BLaER1 (cell line): ENCODE measurements around the gene EIF2S2.
A peak's percentile ranks its signal among the peaks of the same experiment; 100 is the strongest.

ENCODE experiments used
- H3K27ac ChIP-seq: shearing (Covaris generic); formaldehyde crosslinking; 2 replicates; pipeline ENCODE4 v1.8.1; 2022
- H3K27me3 ChIP-seq: shearing (Covaris generic); formaldehyde crosslinking; 2 replicates; pipeline ENCODE4 v1.8.1; 2022
- H3K36me3 ChIP-seq: shearing (Covaris generic); formaldehyde crosslinking; 2 replicates; pipeline ENCODE4 v1.8.1; 2022
- H3K4me1 ChIP-seq: shearing (Covaris generic); formaldehyde crosslinking; 2 replicates; pipeline ENCODE4 v1.8.1; 2022
- H3K4me2 ChIP-seq: shearing (Covaris generic); formaldehyde crosslinking; 2 replicates; pipeline ENCODE4 v1.8.1; 2022
- H3K4me3 ChIP-seq: shearing (Covaris generic); formaldehyde crosslinking; 2 replicates; pipeline ENCODE4 v1.8.1; 2022
- H3K9ac ChIP-seq: shearing (Covaris generic); formaldehyde crosslinking; 2 replicates; pipeline ENCODE4 v1.8.1; 2022
- H3K9me3 ChIP-seq: shearing (Covaris generic); formaldehyde crosslinking; 2 replicates; pipeline ENCODE4 v1.8.1; 2022
- H4K20me1 ChIP-seq: shearing (Covaris generic); formaldehyde crosslinking; 2 replicates; pipeline ENCODE4 v1.8.1; 2022
- Cebpa-rat ChIP-seq: shearing (Covaris generic); IDR thresholded peaks from 2 replicates; pipeline ENCODE4 v1.8.1; 2022

Gene EIF2S2

GRCh38 chr20:34072778-34073177 lies 39.3 kb downstream of the EIF2S2 start:
- Histone ChIP-seq H3K36me3 (peaks cover 75% of the 10 kb centered on the region), H3K4me3 (no peak overlapping the region), H3K4me2 (no peak overlapping the region), H3K9me3 (no peaks in the 10 kb centered on the region), H4K20me1 (peaks cover 100% of the 10 kb centered on the region), H3K9ac (no peak overlapping the region), H3K27me3 (no peaks in the 10 kb centered on the region), H3K4me1 (peaks cover 20% of the 10 kb centered on the region), H3K27ac (no peak overlapping the region)
- TF ChIP-seq Cebpa-rat: no peak

GRCh38 chr20:34072076-34072475 lies 40.0 kb downstream of the EIF2S2 start:
- peaks cover 100% of the 10 kb centered on the region for H4K20me1 ChIP-seq

GRCh38 chr20:34070859-34071258 lies 41.2 kb downstream of the EIF2S2 start:
- peaks cover 100% of the 10 kb centered on the region for H4K20me1 ChIP-seq
- H3K4me1 ChIP-seq: peaks cover 25% of the 10 kb centered on the region
- no peak overlapping the region for H3K9ac ChIP-seq
- no peaks in the 10 kb centered on the region for H3K9me3 ChIP-seq
- H3K27me3 ChIP-seq: no peaks in the 10 kb centered on the region
- no peak overlapping the region for H3K4me2 ChIP-seq
- H3K4me3 ChIP-seq: no peak overlapping the region
- no peak for TF ChIP-seq Cebpa-rat
- H3K36me3 ChIP-seq: peaks cover 68% of the 10 kb centered on the region
- H3K27ac ChIP-seq: no peak overlapping the region

More at GRCh38 chr20:34072076-34072475, 40.0 kb downstream of the EIF2S2 start:
- H3K36me3 ChIP-seq: peaks cover 68% of the 10 kb centered on the region
- no peak overlapping the region for H3K9ac ChIP-seq
- no peaks in the 10 kb centered on the region for H3K27me3 ChIP-seq
- TF ChIP-seq Cebpa-rat: no peak
- peaks cover 20% of the 10 kb centered on the region for H3K4me1 ChIP-seq
- H3K27ac ChIP-seq: no peak overlapping the region
- no peaks in the 10 kb centered on the region for H3K9me3 ChIP-seq
- no peak overlapping the region for H3K4me3 ChIP-seq
- H3K4me2 ChIP-seq: no peak overlapping the region

DNA sequence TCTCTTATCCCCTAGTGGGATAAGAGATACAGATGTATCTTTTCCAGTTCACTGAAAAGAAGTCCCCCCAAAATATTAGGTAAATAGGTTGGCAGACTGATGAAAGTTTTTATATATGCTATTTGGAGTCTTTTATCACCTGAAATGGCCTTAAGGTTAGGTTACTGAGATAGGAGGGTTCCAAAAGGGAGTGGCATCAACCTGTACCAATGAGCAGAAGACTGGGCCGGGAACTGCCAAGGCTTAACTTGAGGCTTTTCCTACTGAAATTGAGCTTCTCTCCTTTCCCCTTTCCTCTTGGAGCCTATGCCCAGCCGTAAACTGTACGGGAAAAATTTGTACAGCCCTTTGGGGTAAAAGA lies 42.0 kb downstream of the EIF2S2 start:
- H4K20me1 ChIP-seq: peaks cover 100% of the 10 kb centered on the region
- H3K4me2 ChIP-seq: no peak overlapping the region
- no peaks in the 10 kb centered on the region for H3K9me3 ChIP-seq
- H3K27me3 ChIP-seq: no peaks in the 10 kb centered on the region
- H3K9ac ChIP-seq: no peak overlapping the region
- no peak for TF ChIP-seq Cebpa-rat
- H3K4me1 ChIP-seq: peaks cover 25% of the 10 kb centered on the region
- H3K36me3 ChIP-seq: peaks cover 68% of the 10 kb centered on the region
- H3K27ac ChIP-seq: no peak overlapping the region
- no peak overlapping the region for H3K4me3 ChIP-seq

DNA sequence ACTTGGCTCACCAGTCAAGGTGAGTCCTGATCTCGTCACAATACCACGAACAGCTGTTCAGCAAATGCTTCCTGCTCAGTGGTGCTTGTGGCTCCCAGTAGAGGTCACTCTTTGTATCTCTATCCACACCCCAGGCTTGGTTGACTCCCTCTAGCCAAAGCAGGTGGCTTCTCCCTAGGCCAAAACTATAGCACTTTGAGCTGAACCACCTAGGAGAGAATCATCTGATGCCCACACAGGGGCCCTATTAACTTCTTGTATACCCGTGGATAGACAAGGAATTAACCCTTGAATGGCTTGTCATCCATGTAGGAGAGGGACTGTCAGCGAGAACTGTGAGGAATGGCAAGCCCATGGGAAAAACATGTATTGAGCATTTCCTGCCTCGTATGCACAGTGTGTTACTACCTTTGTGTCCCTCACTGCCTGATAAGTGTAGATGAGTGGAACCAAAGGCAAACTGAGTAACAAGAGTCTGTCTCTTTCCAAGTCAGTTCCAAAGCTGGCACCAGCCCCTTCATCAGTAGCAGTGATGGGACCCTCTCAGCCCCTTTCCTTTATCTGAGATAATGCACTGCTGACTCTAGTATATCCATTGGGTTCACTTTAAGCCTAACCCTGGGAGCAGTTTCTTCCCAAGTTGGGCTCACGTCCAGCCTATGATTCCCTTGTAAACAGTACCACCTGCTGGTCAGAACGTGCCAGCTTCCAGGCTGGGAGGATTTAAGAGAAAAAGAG lies 42.5 kb downstream of the EIF2S2 start:
- H4K20me1 ChIP-seq: peaks cover 100% of the 10 kb centered on the region
- H3K4me2 ChIP-seq: 0 out of 2 replicates have a peak overlapping the region, but pooled peaks have one; percentile 15
- no peak overlapping the region for H3K9ac ChIP-seq
- H3K36me3 ChIP-seq: peaks cover 68% of the 10 kb centered on the region
- no peak overlapping the region for H3K27ac ChIP-seq
- no peaks in the 10 kb centered on the region for H3K27me3 ChIP-seq
- TF ChIP-seq Cebpa-rat: no peak
- peaks cover 25% of the 10 kb centered on the region for H3K4me1 ChIP-seq
- no peak overlapping the region for H3K4me3 ChIP-seq
- H3K9me3 ChIP-seq: no peaks in the 10 kb centered on the region

DNA sequence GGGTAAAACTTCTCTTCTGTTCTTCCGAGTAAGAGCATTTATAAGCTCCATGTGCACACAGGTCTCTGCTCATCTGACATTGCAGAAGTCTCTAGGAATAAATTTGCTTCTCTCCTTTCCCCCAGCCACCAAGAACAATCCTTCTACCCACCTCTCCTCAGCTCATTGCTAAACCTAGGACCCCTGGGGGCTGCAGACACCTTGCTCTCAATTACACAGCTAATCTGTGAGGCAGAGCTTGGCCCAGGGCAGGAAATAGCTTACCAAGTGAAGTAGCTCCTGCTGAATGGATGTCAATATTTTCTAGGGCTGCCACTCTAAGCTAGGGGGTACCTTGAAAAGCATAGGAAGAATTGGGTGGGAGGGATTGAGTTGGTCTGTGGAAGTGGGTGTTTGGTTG lies 44.0 kb downstream of the EIF2S2 start:
- peaks cover 100% of the 10 kb centered on the region for H4K20me1 ChIP-seq

GRCh38 chr20:34066476-34067090 lies 45.5 kb downstream of the EIF2S2 start:
- H3K4me1 ChIP-seq: peaks cover 25% of the 10 kb centered on the region
- H3K27me3 ChIP-seq: no peaks in the 10 kb centered on the region
- no peak for TF ChIP-seq Cebpa-rat
- no peak overlapping the region for H3K9ac ChIP-seq
- H3K27ac ChIP-seq: no peak overlapping the region
- no peaks in the 10 kb centered on the region for H3K9me3 ChIP-seq
- H3K36me3 ChIP-seq: peaks cover 68% of the 10 kb centered on the region
- H3K4me2 ChIP-seq: no peak overlapping the region
- H4K20me1 ChIP-seq: peaks cover 100% of the 10 kb centered on the region
- H3K4me3 ChIP-seq: no peak overlapping the region

More for the DNA sequence above, 44.0 kb downstream of the EIF2S2 start:
- H3K27me3 ChIP-seq: no peaks in the 10 kb centered on the region
- TF ChIP-seq Cebpa-rat: no peak
- no peak overlapping the region for H3K27ac ChIP-seq
- H3K9me3 ChIP-seq: no peaks in the 10 kb centered on the region
- no peak overlapping the region for H3K4me3 ChIP-seq
- H3K36me3 ChIP-seq: peaks cover 68% of the 10 kb centered on the region
- no peak overlapping the region for H3K4me2 ChIP-seq
- no peak overlapping the region for H3K9ac ChIP-seq
- peaks cover 25% of the 10 kb centered on the region for H3K4me1 ChIP-seq

GRCh38 chr20:34065260-34065659 lies 46.8 kb downstream of the EIF2S2 start:
- no peak overlapping the region for H3K4me3 ChIP-seq
- H3K9me3 ChIP-seq: no peaks in the 10 kb centered on the region
- peaks cover 100% of the 10 kb centered on the region for H4K20me1 ChIP-seq
- no peak overlapping the region for H3K9ac ChIP-seq
- H3K27me3 ChIP-seq: no peaks in the 10 kb centered on the region
- no peak overlapping the region for H3K4me2 ChIP-seq
- no peak overlapping the region for H3K27ac ChIP-seq
- H3K4me1 ChIP-seq: peaks cover 25% of the 10 kb centered on the region
- no peak for TF ChIP-seq Cebpa-rat
- H3K36me3 ChIP-seq: peaks cover 69% of the 10 kb centered on the region

DNA sequence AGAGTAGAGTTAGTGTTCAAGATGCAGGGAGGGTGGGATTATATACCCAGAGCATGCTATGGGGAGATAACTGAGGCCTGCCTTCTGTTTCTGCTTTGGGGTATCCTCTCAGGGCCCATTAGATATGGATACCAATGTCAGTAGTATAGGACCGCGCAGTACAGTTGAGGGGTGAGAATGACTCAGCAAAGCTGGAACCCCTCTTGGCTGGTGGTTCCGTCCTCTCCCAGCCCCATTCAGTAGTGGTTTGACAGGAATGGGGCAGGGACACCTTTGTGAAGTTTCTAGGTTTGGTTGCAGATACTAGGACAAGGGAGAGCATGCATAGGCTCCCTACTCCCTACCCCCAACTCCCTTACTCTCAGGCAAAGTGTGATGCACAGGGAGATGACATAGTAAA lies 47.8 kb downstream of the EIF2S2 start:
- H3K4me2 ChIP-seq: no peak overlapping the region
- peaks cover 25% of the 10 kb centered on the region for H3K4me1 ChIP-seq
- H3K9ac ChIP-seq: no peak overlapping the region
- H4K20me1 ChIP-seq: peaks cover 100% of the 10 kb centered on the region
- no peaks in the 10 kb centered on the region for H3K27me3 ChIP-seq
- no peak overlapping the region for H3K27ac ChIP-seq
- no peak for TF ChIP-seq Cebpa-rat
- no peak overlapping the region for H3K4me3 ChIP-seq
- no peaks in the 10 kb centered on the region for H3K9me3 ChIP-seq
- H3K36me3 ChIP-seq: peaks cover 79% of the 10 kb centered on the region
